NCI-H128 (cell line): ENCODE results near the gene HMCN2.

Source experiments
- DNase-seq: peaks from one replicate; lab custom pipeline; 2025; ENCODE audit not compliant: unreplicated experiment; lab: John Stamatoyannopoulos, UW

HMCN2 gene

DNA sequence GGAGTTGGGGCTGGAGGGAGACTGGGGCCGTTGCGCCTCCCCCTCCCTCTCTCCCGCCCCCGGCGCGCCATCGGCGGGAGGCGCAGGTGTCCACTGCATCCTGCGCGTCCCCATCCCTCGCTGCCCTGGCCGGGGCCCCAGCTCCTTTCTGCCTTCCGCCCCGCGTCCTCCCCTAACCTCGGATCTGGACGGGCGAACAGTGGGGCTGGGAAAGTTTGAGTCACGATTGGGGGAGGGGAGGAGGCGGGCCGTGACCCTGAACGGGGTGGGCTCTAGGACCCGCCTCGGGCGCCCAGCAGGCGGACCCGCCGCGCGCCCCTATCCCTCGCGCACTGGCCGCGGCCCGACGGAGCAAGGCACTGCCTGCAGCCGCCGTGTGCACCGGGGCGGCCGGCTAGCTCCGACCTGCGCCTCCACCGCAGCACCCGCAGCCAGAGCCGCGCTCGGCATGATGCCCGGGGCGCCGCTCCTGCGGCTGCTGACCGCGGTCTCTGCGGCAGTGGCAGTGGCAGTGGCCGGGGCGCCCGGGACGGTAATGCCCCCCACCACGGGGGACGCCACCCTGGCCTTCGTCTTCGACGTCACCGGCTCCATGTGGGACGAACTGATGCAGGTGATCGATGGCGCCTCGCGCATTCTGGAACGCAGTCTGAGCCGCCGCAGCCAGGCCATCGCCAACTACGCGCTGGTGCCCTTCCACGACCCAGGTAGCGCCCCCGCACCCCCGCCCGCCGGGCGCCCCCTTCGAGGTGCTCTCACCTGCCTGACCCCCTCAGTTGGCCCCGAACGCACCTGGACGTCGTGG lies at the start of gene HMCN2:
Gene HMCN2, plus strand, starts transcription at position 330 of the 805 bp plus-strand sequence. Its CDS starts 119 bp downstream, at position 449.
- no peak for DNase-seq

DNA sequence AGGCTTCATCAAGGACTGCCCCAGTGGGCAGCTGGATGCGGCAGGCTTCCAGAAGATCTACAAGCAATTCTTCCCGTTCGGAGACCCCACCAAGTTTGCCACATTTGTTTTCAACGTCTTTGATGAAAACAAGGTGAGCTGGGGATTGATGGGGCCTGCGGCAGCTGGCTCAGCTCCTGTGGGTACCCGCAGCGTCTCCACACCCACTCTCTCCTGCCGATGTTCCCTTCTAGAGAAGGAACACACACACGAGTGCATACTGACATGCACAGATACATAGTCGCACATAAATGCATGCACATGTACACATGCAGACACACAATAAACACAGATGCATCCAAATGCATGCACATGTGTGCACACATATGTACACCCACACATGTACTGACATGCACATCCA lies 47.7 kb upstream of the HMCN2 start:
- no peak for DNase-seq

DNA sequence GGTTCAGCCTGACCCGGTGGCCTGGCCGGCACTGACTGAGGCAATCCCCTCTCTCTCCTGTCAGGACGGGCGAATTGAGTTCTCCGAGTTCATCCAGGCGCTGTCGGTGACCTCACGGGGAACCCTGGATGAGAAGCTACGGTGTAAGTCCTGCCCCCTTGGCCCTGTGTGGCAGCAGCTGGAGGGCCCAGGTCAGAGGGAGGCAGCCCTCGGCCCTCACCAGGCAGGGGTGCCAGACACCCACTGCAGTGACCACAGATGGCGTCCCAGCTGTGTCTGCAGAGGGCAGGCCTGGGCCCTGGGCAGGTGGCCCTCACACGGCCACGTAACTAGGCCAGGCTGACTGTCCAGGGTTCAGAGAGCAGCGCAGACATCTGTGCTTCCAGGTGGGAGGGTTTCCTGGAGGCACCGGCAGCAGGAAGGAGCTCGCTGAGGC lies 45.9 kb upstream of the HMCN2 start:
- no peak for DNase-seq

DNA sequence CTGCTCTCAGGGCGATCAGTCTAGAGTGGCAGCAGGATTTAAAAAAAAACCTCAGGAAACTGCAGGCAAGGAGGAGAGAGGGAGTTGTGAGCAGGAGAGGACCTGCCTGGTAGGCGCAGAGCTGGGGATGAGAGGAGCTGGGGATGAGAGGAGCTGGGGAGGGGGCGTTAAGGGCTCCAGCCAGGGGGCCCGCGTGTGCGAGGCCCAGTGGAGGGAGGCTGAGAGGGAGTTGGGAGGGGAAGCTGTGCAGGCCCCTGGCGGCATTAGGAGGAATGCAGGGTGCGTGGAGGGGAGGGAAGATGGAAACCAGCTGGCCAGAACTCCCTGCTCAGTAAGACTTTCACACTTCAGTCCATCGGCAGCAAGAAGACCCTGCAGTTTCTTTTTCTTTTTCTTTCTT lies 45.2 kb upstream of the HMCN2 start:
- DNase-seq, result no peak

DNA sequence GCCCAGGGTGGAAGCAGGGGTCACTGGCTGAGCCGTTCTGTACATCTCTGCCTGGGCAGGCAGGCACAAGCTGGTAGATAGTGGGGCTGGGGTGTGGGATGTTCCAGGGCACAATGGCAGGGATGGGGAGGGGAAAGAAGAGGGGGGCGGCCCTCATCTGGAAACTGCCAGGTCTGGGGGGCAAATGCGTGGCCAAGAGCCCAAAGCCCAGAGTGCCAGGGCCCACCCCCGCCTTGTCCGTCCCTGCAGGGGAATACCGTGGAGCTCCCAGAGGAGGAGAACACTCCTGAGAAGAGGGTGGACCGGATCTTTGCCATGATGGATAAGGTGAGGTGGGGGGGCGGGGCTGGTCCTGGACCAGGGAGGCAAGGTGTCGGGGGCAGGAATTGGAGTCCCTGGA lies 42.7 kb upstream of the HMCN2 start:
- DNase-seq, result no peak

DNA sequence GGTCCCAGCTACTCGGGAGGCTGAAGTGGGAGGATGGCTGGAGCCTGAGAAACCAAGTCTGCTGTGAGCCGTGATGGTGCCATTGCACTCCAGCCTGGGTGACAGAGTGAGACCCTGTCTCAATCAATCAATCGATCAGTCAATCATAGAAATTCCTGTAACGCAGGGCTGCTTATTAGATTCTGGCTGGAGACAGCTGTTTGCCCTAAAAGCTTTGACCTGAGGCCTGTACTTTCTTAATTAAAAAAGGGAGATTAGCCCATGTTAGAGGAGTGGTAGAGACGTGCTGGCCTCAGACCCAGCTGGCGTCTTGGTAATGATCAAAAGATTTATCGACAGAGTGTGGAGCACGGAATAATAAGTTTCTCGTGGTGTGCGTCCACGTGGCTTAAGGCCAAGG lies 40.5 kb upstream of the HMCN2 start:
- no peak for DNase-seq

DNA sequence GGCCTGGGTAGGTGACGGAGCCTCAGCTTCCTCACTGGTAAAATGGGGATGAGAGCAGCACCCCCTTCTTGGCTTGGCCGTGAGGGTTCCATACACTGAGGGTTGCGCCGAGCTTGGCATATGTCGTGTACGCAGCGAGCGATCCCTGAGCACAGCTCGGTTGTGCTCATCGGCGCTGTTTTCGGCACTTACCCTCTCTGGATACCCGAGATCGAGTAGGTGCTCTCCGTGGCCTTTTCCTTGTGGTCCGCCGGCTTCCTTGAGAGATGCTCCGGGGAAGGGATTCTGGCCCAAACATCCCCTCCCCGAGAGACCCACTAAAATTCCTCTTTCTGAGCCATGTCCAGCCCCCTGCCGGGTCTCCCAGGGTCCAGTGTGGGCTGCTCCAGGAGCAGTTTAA lies 40.0 kb upstream of the HMCN2 start:
- no peak for DNase-seq

- DNase-seq, result no peak
Observed at GRCh38 chr9:130226112-130226511, 39.4 kb upstream of the HMCN2 start.

DNA sequence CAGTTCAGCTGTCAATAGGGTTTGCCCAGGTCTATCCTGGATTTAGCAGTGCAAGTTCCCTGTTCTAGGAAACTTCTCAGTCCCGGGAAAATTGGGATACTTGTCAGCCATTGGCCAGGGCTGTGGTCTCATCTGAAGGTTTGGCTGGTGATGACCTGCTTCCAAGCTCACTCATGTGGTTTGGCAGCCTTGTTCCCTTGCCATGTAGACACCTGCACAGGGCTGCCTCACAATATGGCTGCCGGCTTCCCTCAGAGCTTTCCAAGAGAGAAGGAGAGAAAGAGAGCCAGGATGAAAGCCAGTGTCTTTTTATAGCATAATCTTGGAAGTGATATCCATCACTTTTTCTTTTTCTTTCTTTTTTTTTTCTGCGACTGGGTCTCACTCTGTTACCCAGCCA lies 37.7 kb upstream of the HMCN2 start:
- DNase-seq, result no peak

- DNase-seq, result no peak
Observed at GRCh38 chr9:130229759-130230158, 35.8 kb upstream of the HMCN2 start.

DNA sequence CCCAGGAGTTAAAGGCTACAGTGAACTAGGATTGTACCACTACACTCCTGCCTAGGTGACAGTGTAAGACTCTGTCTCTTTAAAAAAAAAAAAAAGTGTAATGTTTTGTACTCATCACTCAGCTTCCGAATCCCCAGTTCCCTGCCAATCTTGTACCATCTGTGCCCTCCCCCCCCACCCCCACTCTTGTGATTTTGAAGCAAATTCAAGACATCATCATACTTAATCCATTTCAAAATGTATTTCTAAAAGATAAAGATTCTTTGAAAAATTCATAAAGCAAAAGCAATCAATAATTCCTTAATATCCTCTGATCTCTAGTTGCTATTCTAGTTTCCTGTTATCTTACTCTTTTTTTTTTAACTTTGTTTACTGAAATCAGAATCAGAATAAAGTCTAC lies 34.9 kb upstream of the HMCN2 start:
- no peak for DNase-seq

- DNase-seq, result no peak
Observed at GRCh38 chr9:130232899-130233586, 32.5 kb upstream of the HMCN2 start.

- no peak for DNase-seq
Observed at GRCh38 chr9:130233587-130233945, 32.0 kb upstream of the HMCN2 start.

GRCh38 chr9:130234340-130235260 lies 31.0 kb upstream of the HMCN2 start:
- DNase-seq, result no peak

DNA sequence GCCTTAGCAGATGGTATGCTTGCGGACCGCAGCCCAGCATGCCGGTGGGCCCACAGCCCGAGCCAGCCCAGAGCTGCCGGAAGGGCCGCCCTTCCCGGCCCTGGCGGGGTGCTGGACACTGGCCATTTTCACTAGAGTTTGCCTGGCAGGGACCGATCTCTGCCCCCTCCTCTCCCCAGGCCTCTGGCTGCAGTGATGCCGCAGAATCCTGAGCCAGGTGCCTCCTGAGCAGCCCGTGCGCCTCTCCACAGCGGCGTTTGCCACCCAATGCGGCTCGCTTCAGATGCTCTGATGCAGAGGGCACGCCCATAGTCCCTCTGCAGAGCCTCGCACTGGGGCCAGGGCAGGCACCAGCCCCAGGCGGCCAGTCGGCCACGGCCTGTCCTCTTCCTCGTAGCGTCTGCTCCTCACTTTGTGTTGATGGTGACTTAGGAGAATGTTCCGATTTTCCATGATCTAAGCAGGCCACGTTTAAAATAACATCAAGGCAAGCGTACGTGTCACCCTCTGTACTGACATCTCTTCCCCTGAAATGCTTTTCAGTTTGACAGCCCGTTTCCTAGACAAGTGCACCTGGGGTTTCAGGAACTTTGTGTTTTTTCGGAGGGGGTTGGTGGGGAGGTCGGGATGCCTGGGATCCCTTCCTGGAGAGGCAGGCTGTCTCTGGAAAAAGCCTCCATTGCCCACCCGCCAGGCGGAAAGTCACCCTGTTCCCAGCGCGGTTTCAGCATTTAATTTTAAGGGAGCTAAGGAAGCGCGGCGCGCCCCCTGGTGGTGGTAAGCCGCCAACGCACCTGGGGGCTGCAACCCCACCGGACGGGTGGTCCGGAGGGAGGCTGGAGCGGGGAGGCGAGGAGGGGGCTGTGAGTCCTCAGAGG lies 29.8 kb upstream of the HMCN2 start:
- peak; percentile 52 for DNase-seq

DNA sequence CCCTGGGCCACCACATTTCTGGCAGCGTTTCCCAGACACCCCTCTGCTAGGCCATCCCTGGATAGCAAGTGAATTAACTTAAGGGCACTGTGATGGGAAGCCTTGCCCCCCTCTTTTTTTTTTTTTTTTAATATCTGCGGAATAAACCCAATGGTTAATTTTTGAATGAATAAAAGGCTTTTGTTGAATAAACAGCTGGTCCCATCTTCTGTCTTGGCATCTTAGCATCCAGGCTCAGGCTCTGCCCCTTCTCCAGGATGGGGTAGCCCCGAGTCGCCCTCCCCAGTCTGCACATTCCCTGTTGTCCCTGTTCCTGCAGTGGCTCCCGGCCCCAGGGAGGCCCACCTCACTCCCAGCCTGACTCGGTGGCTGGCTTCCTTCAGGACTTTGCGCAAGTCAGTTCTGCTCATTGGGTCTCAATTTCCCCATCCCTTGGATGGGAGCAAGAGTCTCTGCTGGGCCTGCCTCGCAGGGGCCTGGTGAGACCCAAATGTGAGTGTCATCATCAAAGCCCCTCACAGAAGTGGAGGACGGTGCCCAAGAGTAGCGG lies 29.0 kb upstream of the HMCN2 start:
- DNase-seq, result no peak

DNA sequence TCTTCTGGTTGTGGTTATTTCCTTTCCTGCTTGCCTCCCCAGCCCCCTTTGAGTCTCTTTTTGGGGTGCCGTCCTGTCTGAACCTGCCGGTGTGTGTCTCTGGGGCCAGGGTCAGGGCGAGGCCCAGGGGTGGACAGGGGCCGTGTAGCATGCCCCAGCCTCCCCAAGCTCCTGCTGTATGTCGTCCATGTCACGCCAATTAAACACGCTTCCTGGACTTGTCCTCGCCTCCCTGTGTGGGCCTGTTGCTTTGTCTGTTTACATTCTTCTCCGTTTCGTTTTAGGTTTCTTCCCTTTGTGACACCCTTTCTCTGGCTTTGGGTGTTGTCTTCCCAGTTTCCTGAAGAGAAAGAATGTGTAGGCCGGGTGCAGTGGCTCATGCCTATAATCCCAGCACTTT lies 28.5 kb upstream of the HMCN2 start:
- no peak for DNase-seq

- DNase-seq, result peak; percentile 37
Observed at GRCh38 chr9:130237763-130238524, 27.6 kb upstream of the HMCN2 start.

DNA sequence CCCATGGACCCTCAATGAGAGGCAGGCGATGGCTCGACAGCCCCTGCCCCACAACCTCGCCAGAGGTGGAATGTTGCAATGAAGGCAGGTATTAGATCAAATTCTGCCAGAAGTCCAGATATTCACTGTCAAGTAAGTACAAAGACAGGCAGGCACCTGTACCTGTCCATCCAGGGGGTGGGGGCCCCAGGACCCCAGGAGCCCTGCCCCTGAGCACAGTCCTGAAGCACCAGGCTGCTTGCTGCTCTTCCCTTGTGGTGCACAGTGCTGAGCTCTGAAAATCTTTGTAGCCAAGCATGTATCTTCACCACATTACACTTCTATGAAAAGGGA lies 26.2 kb upstream of the HMCN2 start:
- no peak for DNase-seq
